Lung microvascular endothelial cell (primary cell): ENCODE results near the gene HOXD12. TPM values are rescaled to one million over a fixed set of nuclear protein-coding genes. Genes with fewer than 3 reads are reported as not detected.

ENCODE experiments used
- DNase-seq, 2 donors: peaks; one replicate each; pipeline versions ENCODE4 v3.0.0 to v3.0.0-alpha.2; 2010; ENCODE audit warnings: low read depth in 2 of 2
- total RNA-seq: library from RNA; depleted of rRNA; stranded (reverse); fragments of >200 nt; gene quantifications from 2 replicates; pipeline ENCODE4 v1.2.1, GENCODE V29; 2014

HOXD12 gene
- total RNA-seq, 1 donor from 2014 or later = not detected

GRCh38 chr2:176092270-176093144, 7.1 kb upstream of the HOXD12 start, which contains the start of gene HOXD13:
Gene HOXD13, plus strand, starts transcription at chr2:176092721. Its CDS starts 170 bp downstream, at chr2:176092891.
- DNase-seq = no peak

GRCh38 chr2:176093145-176093897, 6.3 kb upstream of the HOXD12 start:
- DNase-seq = peak in 1 of 2 donors; percentile 53

- DNase-seq = no peak
Observed at GRCh38 chr2:176093898-176094249, 5.7 kb upstream of the HOXD12 start.

- DNase-seq = no peak
Observed at GRCh38 chr2:176094349-176094748, 5.2 kb upstream of the HOXD12 start.

- DNase-seq = no peak
Observed at GRCh38 chr2:176095421-176095820, 4.2 kb upstream of the HOXD12 start.

GRCh38 chr2:176096243-176096985, 3.2 kb upstream of the HOXD12 start:
- peak in 1 of 2 donors; percentile 45 for DNase-seq

GRCh38 chr2:176096986-176097819, 2.4 kb upstream of the HOXD12 start:
- peak; percentile 73 to 82 for DNase-seq

GRCh38 chr2:176097820-176098365, 1.7 kb upstream of the HOXD12 start:
- no peak for DNase-seq

- no peak for DNase-seq
Observed at GRCh38 chr2:176098366-176099158, 1.0 kb upstream of the HOXD12 start.

GRCh38 chr2:176099159-176099727, 352 bp upstream of the HOXD12 start:
- DNase-seq = no peak

- no peak for DNase-seq
Observed at GRCh38 chr2:176100547-176101140, 1.0 kb downstream of the HOXD12 start.

- DNase-seq = no peak
Observed at GRCh38 chr2:176101216-176101830, 1.7 kb downstream of the HOXD12 start.

- no peak for DNase-seq
Observed at GRCh38 chr2:176101842-176102241, 2.2 kb downstream of the HOXD12 start.

- DNase-seq = no peak
Observed at GRCh38 chr2:176102309-176102866, 2.8 kb downstream of the HOXD12 start.

GRCh38 chr2:176103194-176103593, 3.6 kb downstream of the HOXD12 start:
- DNase-seq = no peak

- no peak for DNase-seq
Observed at GRCh38 chr2:176103742-176104315, 4.2 kb downstream of the HOXD12 start.

GRCh38 chr2:176104316-176105077, 4.9 kb downstream of the HOXD12 start:
- no peak for DNase-seq
